ENCODE measurements around the gene TTLL12.

GRCh38 chr22:43213051-43213450 is 26.1 kb upstream of the TTLL12 start:
- no peak for TF ChIP-seq EZH2phosphoT487 (IDR thresholded peaks at IDR 0.05; ENCODE audit: low read depth)
- TF ChIP-seq, protein P1, sequence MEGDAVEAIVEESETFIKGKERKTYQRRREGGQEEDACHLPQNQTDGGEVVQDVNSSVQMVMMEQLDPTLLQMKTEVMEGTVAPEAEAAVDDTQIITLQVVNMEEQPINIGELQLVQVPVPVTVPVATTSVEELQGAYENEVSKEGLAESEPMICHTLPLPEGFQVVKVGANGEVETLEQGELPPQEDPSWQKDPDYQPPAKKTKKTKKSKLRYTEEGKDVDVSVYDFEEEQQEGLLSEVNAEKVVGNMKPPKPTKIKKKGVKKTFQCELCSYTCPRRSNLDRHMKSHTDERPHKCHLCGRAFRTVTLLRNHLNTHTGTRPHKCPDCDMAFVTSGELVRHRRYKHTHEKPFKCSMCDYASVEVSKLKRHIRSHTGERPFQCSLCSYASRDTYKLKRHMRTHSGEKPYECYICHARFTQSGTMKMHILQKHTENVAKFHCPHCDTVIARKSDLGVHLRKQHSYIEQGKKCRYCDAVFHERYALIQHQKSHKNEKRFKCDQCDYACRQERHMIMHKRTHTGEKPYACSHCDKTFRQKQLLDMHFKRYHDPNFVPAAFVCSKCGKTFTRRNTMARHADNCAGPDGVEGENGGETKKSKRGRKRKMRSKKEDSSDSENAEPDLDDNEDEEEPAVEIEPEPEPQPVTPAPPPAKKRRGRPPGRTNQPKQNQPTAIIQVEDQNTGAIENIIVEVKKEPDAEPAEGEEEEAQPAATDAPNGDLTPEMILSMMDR (IDR thresholded peaks at IDR 0.05; ENCODE audit: low read depth, low read length) = no peak
